Testis (tissue), 3 donors: ENCODE data around the gene ETV5. TPM values are rescaled to one million over a fixed set of nuclear protein-coding genes. Genes with fewer than 3 reads are reported as not detected.

Experiments
- DNase-seq: peaks from one replicate; pipeline ENCODE4 v3.0.0-alpha.2; 2019
- H3K27ac ChIP-seq, 2 donors: fragments of 200-600 bp; sonication (generic); one replicate each; pipeline ENCODE4 v1.5.1; 2019
- H3K27me3 ChIP-seq: fragments of 200-600 bp; sonication (generic); one replicate; pipeline ENCODE4 v1.5.1; 2019
- H3K36me3 ChIP-seq: fragments of 200-600 bp; sonication (generic); one replicate; pipeline ENCODE4 v1.5.1; 2017; ENCODE audit warnings: low read depth; ENCODE audit errors: missing control alignments
- H3K4me1 ChIP-seq: fragments of 200-600 bp; sonication (generic); one replicate; pipeline ENCODE4 v1.5.1; 2019
- H3K4me3 ChIP-seq, 2 donors: fragments of 200-600 bp; sonication (generic); one replicate each; pipeline ENCODE4 v1.5.1; 2017 to 2019
- H3K9me3 ChIP-seq: fragments of 200-600 bp; sonication (generic); one replicate; pipeline ENCODE4 v1.5.1; 2017
- CTCF ChIP-seq, 3 experiments: fragments of 450-650 bp in 2 of 3; fragments of 200-600 bp in 1 of 3; sonication (generic) in 1 of 3; IDR thresholded peaks; one replicate each; pipeline ENCODE4 v1.5.1; 2016 to 2019; ENCODE audit warnings: antibody characterized with exemption in 3 of 3, mild to moderate bottlenecking in 2 of 3, moderate library complexity in 1 of 3
- POLR2A ChIP-seq: fragments of 450-650 bp; IDR thresholded peaks from one replicate; pipeline ENCODE4 v1.6.1; 2017; ENCODE audit warnings: antibody characterized with exemption, mild to moderate bottlenecking, moderate library complexity
- WGBS, 2 donors: methylation state at CpG; one replicate each; pipeline ENCODE4 v1.1.5; 2018; 5-methylcytosine and 5-hydroxymethylcytosine counted together
- intact Hi-C: fragments of 100-400 bp; cut with DNase I; formaldehyde crosslinking; loops from one replicate; pipeline ENCODE4 v1.15.1; 2023; ENCODE audit warnings: low total_unique reads
- polyA plus RNA-seq: library from polyadenylated mRNA; stranded (reverse); fragments of 350-450 nt; fragmentation: Illumina TruSeq; extraction: RNeasy Lipid Tissue Mini Kit (QIAGEN cat#74804); gene quantifications from one replicate; pipeline ENCODE4 v1.2.3, GENCODE V29; 2014; ENCODE audit warnings: low read depth, low replicate concordance; ENCODE audit not compliant: insufficient read depth
- total RNA-seq, 2 donors: library from RNA; depleted of rRNA; stranded (reverse); fragments of >200 nt; gene quantifications; one replicate each; pipeline ENCODE4 v1.2.3, GENCODE V29; 2016

Gene ETV5
- total and polyA plus RNA-seq, 3 donors from 2014 or later, result 15.7 to 22.4 (median 20.8) TPM

GRCh38 chr3:186049001-186049400 is 59.9 kb downstream of the ETV5 start:
- Histone ChIP-seq H3K27me3 (no peaks in the 10 kb centered on the region), H3K36me3 (no peaks in the 10 kb centered on the region), H3K4me1 (no peaks in the 10 kb centered on the region), H3K4me3 (no peak overlapping the region), H3K27ac (no peak overlapping the region), H3K9me3 (no peaks in the 10 kb centered on the region)
- TF ChIP-seq CTCF (IDR thresholded peaks at IDR 0.05), result no peak
- no peak for TF ChIP-seq POLR2A
- WGBS, 2 donors, result 92 to 98% methylated on average over 4 of the region's 4 CpGs
- intact Hi-C loops, result no loop called here
- DNase-seq, result no peak

- TF ChIP-seq POLR2A (no peak), CTCF (IDR thresholded peaks at IDR 0.05) (no peak)
- Histone ChIP-seq H3K4me1 (no peaks in the 10 kb centered on the region), H3K4me3 (no peak overlapping the region), H3K27ac (no peak overlapping the region), H3K36me3 (no peaks in the 10 kb centered on the region), H3K27me3 (no peaks in the 10 kb centered on the region), H3K9me3 (no peaks in the 10 kb centered on the region)
- intact Hi-C loops, result no loop called here
- DNase-seq, result no peak
- 95% methylated on average over 3 of the region's 3 CpGs for WGBS, 2 donors
These were observed 60.8 kb downstream of the ETV5 start for GRCh38 chr3:186048119-186048518.

GRCh38 chr3:186046838-186047237 is 62.1 kb downstream of the ETV5 start:
- 87 to 92% methylated on average over 5 of the region's 5 CpGs for WGBS, 2 donors
- intact Hi-C loops, result no loop called here
- H3K9me3 ChIP-seq, result no peaks in the 10 kb centered on the region
- H3K36me3 ChIP-seq, result no peaks in the 10 kb centered on the region
- no peaks in the 10 kb centered on the region for H3K27me3 ChIP-seq
- DNase-seq, result no peak
- no peak overlapping the region for H3K4me3 ChIP-seq
- no peaks in the 10 kb centered on the region for H3K4me1 ChIP-seq
- TF ChIP-seq CTCF (IDR thresholded peaks at IDR 0.05), result no peak
- TF ChIP-seq POLR2A, result no peak
- no peak overlapping the region for H3K27ac ChIP-seq

- H3K27ac ChIP-seq, result no peak overlapping the region
- DNase-seq, result peak; percentile 23
- no peak overlapping the region for H3K4me3 ChIP-seq
- H3K27me3 ChIP-seq, result no peaks in the 10 kb centered on the region
- no peaks in the 10 kb centered on the region for H3K4me1 ChIP-seq
- H3K36me3 ChIP-seq, result no peaks in the 10 kb centered on the region
- H3K9me3 ChIP-seq, result no peaks in the 10 kb centered on the region
- no peak for TF ChIP-seq CTCF (IDR thresholded peaks at IDR 0.05)
- TF ChIP-seq POLR2A, result no peak
- WGBS, 2 donors, result 22 to 25% methylated on average over 12 of the region's 12 CpGs
- intact Hi-C loops, result no loop called here
These were observed 63.9 kb downstream of the ETV5 start for GRCh38 chr3:186044968-186045367.

- 75 to 77% methylated on average over 3 of the region's 3 CpGs for WGBS, 2 donors
- intact Hi-C loops, result no loop called here
These were observed 64.5 kb downstream of the ETV5 start for GRCh38 chr3:186044427-186044826.

More at GRCh38 chr3:186044427-186044826, 64.5 kb downstream of the ETV5 start:
- H3K9me3 ChIP-seq, result no peaks in the 10 kb centered on the region
- no peak overlapping the region for H3K27ac ChIP-seq
- no peak for DNase-seq
- H3K4me1 ChIP-seq, result no peaks in the 10 kb centered on the region
- H3K4me3 ChIP-seq, result no peak overlapping the region
- H3K36me3 ChIP-seq, result no peaks in the 10 kb centered on the region
- no peaks in the 10 kb centered on the region for H3K27me3 ChIP-seq
- TF ChIP-seq CTCF (IDR thresholded peaks at IDR 0.05) (no peak), POLR2A (no peak)
